Fibroblast of lung (primary cell): ENCODE results near the gene TCIRG1.
"Not testable (repeated sequence)": the region's sequence is repeated elsewhere in the genome, so short reads cannot be mapped to it uniquely, and the experiment has no call there.

ENCODE experiments used
- EZH2 ChIP-seq: IDR thresholded peaks from 2 replicates; pipeline ENCODE4 v1.5.1; 2012; ENCODE audit warnings: low read length, control low read depth, mild to moderate bottlenecking; ENCODE audit errors: missing control alignments
- TF ChIP-seq, protein P1 (sequence below), 2 donors: IDR thresholded peaks in 1 of 2; conservative IDR thresholded peaks in 1 of 2; 1 replicate in 1 of 2; 2 replicates in 1 of 2; pipeline ENCODE4 v1.5.1; 2011 to 2012; ENCODE audit warnings: low read length in 2 of 2, control low read depth in 1 of 2, inconsistent platforms in 1 of 2, low read depth in 1 of 2, mild to moderate bottlenecking in 1 of 2

DNA sequence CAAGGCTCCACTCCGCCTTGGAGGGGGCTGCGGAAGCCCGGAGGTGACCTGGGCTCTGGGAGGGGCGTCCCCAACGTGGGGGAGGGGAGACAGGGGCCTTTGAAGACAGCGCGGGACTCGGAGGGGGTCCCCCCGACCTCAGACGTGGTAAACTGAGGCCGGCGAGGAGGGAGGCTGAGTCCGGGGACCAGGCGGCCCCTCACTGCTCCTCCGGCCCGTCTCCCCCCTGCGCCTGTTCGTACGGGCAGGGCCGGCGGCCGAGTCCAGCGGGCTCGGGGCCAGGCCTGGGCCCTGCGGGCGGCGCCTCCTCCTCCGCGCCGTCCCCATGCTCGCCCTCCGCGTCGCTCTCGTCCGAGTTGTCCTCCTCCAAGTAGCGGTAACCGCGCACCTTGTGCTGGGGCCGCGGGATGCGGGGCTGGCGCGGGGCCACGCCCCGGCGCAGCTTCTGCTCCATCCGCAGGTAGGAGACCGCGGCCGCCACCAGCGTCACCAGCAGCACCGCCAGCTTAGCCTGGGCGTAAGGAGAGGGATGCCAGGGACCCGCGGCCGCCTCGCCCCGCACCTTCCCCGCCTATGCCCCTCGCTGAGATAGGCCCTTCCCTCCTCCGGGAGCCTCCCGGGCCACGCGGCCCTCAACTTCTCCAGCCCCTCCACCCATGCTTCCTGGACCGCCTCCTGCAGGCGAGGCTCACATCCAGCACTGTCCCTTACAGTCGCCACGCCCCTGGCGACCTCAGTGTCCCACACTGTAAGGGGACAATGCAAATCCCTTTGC is 47.3 kb upstream of the TCIRG1 start:
- TF ChIP-seq EZH2: not testable (repeated sequence)
- TF ChIP-seq, protein P1, sequence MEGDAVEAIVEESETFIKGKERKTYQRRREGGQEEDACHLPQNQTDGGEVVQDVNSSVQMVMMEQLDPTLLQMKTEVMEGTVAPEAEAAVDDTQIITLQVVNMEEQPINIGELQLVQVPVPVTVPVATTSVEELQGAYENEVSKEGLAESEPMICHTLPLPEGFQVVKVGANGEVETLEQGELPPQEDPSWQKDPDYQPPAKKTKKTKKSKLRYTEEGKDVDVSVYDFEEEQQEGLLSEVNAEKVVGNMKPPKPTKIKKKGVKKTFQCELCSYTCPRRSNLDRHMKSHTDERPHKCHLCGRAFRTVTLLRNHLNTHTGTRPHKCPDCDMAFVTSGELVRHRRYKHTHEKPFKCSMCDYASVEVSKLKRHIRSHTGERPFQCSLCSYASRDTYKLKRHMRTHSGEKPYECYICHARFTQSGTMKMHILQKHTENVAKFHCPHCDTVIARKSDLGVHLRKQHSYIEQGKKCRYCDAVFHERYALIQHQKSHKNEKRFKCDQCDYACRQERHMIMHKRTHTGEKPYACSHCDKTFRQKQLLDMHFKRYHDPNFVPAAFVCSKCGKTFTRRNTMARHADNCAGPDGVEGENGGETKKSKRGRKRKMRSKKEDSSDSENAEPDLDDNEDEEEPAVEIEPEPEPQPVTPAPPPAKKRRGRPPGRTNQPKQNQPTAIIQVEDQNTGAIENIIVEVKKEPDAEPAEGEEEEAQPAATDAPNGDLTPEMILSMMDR (conservative IDR thresholded peaks at IDR 0.05 in 1 of 2, IDR thresholded peaks at IDR 0.05 in 1 of 2; ENCODE audit: low read depth in 1 of 2, low read length in 2 of 2): not testable (repeated sequence)
